NB4 (cell line): ENCODE measurements around the gene LMTK2.

Experiments used
- DNase-seq: peaks from one replicate; pipeline ENCODE4 v3.0.0; 2010; ENCODE audit warnings: low read depth
- H3K4me3 ChIP-seq: one replicate; pipeline ENCODE4 v1.5.1; 2011; ENCODE audit warnings: mild to moderate bottlenecking, low read depth, low read length, moderate library complexity
- MYC ChIP-seq: IDR thresholded peaks from 2 replicates; pipeline ENCODE4 v1.6.1; 2011; ENCODE audit warnings: low read depth, low read length
- POLR2A ChIP-seq: IDR thresholded peaks from 2 replicates; pipeline ENCODE4 v1.6.1; 2011; ENCODE audit warnings: mild to moderate bottlenecking; ENCODE audit not compliant: insufficient read length; ENCODE audit errors: extremely low read depth
- TF ChIP-seq, protein P1 (sequence below): IDR thresholded peaks from 2 replicates; pipeline ENCODE4 v1.6.1; 2011; ENCODE audit warnings: low read depth, low read length
- TF ChIP-seq, protein P2 (sequence below): IDR thresholded peaks from one replicate; pipeline ENCODE4 v1.5.1; 2012; ENCODE audit warnings: low read depth, low read length

Gene LMTK2

DNA sequence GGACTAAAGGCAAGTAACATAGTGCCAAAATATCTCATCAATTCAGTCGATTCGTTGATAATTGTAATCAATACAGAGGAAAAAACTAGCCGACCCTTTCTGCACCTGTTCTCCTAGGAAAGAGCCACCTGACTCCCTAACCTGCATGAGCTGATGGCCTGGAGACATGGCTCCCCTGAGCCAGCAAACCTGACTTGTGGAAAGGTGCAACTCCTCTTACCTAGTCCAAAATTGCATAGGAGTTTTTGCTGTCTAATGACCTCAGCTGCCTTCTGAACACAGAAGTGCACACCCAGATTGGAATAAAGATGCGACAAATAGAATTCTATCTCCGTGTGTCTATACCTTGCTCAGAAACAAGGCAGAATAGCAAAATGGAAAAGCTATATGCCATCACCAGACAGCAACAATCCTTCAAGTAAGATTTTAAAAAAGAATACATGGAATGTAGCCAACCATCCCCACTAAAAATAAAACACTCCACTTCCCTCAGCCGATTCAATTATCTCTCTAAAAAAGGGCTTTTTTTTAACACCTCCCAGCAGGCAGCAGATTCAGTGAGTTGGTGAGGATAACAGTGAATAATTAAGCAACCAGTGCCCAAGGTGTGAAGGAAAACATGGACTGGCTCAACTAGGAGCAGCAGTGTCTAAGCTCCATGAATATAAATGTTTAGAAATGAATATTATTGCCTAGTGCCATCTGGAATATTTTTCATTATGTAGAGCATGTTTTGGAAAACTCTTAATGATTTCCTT, 26.6 kb upstream of the LMTK2 start:
- TF ChIP-seq POLR2A = no peak
- TF ChIP-seq MYC = no peak
- TF ChIP-seq, protein P1, sequence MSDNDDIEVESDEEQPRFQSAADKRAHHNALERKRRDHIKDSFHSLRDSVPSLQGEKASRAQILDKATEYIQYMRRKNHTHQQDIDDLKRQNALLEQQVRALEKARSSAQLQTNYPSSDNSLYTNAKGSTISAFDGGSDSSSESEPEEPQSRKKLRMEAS = no peak
- TF ChIP-seq, protein P2, sequence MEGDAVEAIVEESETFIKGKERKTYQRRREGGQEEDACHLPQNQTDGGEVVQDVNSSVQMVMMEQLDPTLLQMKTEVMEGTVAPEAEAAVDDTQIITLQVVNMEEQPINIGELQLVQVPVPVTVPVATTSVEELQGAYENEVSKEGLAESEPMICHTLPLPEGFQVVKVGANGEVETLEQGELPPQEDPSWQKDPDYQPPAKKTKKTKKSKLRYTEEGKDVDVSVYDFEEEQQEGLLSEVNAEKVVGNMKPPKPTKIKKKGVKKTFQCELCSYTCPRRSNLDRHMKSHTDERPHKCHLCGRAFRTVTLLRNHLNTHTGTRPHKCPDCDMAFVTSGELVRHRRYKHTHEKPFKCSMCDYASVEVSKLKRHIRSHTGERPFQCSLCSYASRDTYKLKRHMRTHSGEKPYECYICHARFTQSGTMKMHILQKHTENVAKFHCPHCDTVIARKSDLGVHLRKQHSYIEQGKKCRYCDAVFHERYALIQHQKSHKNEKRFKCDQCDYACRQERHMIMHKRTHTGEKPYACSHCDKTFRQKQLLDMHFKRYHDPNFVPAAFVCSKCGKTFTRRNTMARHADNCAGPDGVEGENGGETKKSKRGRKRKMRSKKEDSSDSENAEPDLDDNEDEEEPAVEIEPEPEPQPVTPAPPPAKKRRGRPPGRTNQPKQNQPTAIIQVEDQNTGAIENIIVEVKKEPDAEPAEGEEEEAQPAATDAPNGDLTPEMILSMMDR = no peak
- DNase-seq = peak; percentile 23
- H3K4me3 ChIP-seq = no peak overlapping the region

DNA sequence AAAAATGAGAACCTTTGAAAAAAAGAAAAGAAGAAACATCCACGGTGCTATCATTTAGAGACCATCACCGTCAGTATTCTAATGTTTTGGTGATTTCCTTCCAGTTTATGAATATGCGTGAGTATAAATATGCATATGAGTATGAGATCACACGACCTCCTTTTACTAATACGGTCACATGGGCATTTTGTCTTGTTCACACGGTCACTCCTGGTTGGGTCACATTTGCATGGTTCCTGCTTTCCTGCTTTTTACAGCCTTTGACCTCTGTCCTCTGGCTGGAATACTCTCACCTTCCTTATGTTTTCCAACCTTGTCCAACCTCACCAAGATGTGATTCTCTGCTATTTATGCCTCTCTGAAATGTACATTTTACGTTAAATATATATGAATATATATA, 25.3 kb upstream of the LMTK2 start:
- H3K4me3 ChIP-seq = no peak overlapping the region
- TF ChIP-seq POLR2A (no peak), MYC (no peak)
- TF ChIP-seq, protein P2 = no peak
- TF ChIP-seq, protein P1 = no peak
- no peak for DNase-seq

DNA sequence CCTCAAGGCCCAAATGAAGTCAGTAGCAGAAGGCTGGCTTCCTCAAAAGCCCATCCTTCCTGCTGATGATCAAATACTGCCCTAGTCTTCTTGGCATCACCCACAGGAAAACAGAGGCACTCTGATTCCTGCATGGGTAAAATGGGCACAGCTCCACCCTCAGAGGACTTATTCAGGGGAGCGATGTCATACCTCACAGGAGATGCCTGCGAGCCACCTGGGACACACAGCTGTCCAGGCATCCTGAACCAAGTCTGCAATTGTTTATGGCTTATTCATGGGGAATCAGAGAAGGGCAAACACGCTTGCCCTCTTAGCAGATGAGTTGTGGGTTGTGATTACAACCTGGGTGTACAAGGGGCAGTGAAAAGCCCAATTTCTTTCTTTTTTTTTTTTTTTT, 22.0 kb upstream of the LMTK2 start:
- TF ChIP-seq, protein P1 = no peak
- TF ChIP-seq, protein P2 = no peak
- TF ChIP-seq POLR2A = no peak
- TF ChIP-seq MYC = no peak
- DNase-seq = no peak
- no peak overlapping the region for H3K4me3 ChIP-seq

DNA sequence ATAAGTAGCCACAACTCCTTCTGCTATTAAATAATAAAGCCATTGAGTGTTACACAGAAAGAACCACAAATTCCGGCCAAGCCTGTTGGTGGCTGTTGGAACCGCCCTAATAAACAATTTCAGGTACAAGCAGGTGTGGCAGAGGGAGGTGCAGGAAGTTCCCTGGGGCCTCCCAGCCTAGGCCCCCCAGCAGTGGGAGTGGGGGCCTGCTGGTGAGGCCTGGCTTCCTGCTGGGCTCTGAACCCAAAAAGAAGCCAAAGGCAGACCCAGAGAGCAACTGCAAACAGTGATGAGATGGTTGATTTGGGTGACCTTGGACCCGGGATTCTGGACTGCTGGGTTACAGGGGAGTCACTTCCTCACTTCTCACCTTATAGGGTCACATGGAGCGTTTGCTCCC, 21.0 kb upstream of the LMTK2 start:
- DNase-seq = no peak
- TF ChIP-seq, protein P2 = no peak
- TF ChIP-seq, protein P1 = no peak
- TF ChIP-seq MYC = no peak
- no peak for TF ChIP-seq POLR2A

DNA sequence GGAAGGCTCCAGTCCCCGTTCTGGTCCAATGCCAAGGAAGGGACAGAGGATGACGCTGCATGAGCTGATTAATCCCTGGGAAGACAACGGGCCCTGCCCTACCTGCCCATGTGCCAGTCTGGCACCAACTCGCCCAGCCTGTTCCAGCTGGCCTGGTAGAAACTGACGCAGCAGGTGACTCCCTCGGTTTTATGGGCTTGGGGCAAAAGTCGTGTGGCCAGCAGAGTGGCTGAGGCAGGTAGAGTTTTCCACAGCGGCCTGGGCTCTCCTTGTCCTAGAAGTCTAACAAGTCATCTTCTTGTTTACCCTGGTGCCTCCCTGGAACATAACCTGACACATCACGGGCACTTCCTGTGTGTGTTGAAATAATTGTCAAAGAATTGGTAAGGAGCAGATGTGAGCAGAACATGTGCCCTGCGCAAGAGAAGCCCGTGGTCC, 20.4 kb upstream of the LMTK2 start:
- TF ChIP-seq POLR2A = no peak
- TF ChIP-seq MYC = no peak
- TF ChIP-seq, protein P2 = no peak
- TF ChIP-seq, protein P1 = peak; percentile 51
- no peak overlapping the region for H3K4me3 ChIP-seq
- peak; percentile 39 for DNase-seq

More for the DNA sequence above, 21.0 kb upstream of the LMTK2 start:
- no peak overlapping the region for H3K4me3 ChIP-seq
